RPMI8226 (cell line): ENCODE data around the gene TINAGL1.
"Not testable (repeated sequence)": the region's sequence is repeated elsewhere in the genome, so short reads cannot be mapped to it uniquely, and the experiment has no call there.

ENCODE experiments used
- DNase-seq: peaks from one replicate; pipeline ENCODE4 v3.0.0-alpha.2; 2015

Gene TINAGL1

DNA sequence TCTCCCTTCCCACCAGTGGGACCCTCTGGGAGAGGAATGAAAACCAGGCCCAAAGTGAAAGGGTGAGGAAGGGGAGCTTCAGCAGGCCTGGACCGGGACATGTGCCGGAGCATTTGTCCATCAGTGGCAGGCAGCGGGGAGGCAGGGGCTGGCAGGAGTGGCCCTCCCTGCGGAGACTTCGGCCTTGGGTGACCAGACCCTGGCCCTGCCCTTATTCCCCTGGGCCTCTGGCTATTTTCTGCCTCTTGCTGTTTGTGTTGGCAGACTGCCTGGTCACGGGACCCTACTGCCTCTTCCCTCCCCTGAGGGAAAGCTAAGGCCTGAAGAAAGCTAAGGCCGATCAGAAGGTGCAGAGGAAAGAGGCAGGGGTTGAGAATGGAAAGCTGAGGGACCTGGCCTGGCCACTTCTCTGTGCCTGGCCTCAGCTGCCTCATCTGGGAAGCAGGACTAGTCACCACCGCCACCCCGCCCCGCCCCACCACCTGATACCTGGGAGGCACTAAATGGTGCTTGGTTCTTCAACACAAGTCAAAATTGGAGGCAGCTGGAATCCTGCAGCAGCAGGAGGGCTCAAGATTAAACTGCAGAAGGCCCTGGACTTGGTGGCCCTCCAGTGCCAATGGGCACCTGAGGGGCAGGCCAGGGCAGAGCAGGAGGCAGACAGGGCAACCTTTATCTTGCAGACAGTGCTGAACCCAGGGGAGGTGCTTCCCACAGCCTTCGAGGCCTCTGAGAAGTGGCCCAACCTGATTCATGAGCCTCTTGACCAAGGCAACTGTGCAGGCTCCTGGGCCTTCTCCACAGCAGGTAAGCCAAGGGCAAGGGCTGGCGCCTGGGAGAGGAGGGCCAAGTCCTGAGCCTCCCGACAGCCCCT lies 7.9 kb downstream of the TINAGL1 start:
- peak; percentile 64 for DNase-seq

DNA sequence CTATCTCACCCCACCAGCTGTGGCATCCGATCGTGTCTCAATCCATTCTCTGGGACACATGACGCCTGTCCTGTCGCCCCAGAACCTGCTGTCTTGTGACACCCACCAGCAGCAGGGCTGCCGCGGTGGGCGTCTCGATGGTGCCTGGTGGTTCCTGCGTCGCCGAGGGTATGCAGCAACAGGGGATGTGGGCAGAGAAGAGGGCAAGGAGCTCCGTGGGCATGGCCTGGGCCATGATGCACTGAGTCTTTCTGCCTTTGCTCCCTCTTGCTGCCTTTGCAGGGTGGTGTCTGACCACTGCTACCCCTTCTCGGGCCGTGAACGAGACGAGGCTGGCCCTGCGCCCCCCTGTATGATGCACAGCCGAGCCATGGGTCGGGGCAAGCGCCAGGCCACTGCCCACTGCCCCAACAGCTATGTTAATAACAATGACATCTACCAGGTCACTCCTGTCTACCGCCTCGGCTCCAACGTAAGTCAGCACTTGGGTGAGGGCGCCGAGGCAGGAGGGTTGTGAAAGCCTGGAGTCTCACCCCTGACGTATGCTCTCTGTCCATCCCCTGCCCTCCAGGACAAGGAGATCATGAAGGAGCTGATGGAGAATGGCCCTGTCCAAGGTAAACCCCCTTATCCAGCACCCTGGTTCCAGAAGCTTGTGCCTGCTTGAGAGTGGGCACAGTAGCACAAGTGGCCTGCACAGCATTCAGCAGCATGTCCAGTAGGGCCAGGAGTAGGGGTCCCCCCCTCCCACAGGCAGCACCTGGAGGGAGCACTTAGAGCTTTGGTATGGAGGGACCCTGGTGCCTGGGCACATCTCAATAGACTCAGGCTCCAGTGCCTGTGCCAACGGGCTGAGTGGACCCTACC lies 8.8 kb downstream of the TINAGL1 start:
- DNase-seq = no peak

DNA sequence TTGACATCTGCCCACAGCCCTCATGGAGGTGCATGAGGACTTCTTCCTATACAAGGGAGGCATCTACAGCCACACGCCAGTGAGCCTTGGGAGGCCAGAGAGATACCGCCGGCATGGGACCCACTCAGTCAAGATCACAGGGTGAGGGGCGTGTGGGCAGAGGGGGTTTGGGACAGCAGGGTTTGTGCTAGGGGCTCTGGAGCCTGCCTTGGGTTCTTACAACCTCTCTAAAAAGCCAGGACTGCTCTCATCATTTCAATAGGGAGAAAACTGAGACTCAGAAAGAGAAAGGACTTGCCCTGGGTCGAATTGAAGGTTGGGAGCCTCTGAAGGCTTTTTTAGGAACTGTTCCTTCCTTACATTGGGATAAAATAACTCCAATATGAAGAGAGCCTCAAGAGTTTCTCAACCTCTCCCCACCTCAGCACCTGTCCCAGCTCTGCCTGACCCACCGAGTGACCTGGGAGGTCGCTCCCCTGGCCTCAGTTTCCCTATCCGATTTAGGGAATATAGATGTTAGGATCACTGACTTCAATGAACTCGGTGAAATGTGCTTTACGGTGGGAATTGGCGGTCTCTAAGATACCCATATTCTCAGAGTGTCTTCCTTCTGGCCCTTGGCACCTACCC lies 9.5 kb downstream of the TINAGL1 start:
- no peak for DNase-seq

DNA sequence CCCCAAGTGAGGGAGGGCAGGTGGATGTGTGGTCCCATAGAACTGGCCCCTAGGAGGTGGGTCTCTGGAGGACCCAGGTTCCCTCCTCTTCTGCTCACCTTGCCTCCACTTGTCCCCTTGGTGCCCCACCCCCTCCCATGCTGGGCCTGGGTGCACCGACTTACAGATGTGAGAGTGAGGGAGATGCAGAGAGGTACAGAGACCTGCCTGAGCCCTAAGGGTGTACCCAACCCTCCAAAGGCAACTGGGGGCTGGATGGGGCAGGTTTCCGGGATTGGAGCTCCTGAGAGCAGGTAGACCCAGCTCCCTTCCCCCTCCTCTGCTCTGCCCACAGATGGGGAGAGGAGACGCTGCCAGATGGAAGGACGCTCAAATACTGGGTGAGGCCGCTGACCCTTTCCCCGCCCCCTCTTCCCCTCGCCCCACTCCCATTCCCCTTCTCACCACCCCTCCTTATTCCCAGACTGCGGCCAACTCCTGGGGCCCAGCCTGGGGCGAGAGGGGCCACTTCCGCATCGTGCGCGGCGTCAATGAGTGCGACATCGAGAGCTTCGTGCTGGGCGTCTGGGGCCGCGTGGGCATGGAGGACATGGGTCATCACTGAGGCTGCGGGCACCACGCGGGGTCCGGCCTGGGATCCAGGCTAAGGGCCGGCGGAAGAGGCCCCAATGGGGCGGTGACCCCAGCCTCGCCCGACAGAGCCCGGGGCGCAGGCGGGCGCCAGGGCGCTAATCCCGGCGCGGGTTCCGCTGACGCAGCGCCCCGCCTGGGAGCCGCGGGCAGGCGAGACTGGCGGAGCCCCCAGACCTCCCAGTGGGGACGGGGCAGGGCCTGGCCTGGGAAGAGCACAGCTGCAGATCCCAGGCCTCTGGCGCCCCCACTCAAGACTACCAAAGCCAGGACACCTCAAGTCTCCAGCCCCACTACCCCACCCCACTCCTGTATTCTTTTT lies 10.3 kb downstream of the TINAGL1 start:
- no peak for DNase-seq

DNA sequence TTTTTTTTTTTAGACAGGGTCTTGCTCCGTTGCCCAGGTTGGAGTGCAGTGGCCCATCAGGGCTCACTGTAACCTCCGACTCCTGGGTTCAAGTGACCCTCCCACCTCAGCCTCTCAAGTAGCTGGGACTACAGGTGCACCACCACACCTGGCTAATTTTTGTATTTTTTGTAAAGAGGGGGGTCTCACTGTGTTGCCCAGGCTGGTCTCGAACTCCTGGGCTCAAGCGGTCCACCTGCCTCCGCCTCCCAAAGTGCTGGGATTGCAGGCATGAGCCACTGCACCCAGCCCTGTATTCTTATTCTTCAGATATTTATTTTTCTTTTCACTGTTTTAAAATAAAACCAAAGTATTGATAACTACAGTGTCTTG lies 11.0 kb downstream of the TINAGL1 start:
- DNase-seq = not testable (repeated sequence)

DNA sequence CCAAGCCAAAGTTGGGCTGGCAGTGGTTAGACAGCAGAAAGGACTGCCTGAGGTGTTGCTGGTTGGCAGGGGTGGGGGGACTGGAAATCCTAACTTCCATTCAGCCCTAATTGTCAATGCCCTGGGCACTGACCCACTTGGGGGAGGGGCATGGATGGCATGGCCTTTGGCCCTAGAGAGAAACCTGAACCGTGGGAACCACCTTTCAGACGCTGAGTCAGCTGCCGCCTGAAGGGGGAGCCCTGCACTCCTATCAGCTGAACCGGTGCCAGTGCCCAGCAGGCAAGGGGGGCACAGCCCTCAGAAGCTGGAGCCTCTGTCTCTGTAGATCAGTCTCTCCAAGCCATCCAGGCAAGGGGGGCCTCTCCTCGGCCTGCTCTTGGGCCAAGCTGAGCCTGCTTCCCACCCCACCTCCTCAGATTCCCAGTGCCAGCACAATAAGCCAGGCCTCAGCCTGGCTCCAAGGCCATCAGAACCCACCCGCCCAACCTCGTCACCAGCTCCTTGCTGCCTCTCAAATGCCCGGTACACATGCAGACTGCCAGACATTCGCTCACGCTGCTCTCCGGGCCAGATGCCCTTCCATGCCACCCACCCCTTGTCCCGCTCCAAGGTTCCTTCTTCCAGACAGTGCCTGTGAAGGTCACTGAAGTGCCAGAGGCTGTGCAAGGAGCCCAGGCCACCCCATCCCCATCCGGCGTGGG lies 11.6 kb downstream of the TINAGL1 start:
- DNase-seq = peak; percentile 78

DNA sequence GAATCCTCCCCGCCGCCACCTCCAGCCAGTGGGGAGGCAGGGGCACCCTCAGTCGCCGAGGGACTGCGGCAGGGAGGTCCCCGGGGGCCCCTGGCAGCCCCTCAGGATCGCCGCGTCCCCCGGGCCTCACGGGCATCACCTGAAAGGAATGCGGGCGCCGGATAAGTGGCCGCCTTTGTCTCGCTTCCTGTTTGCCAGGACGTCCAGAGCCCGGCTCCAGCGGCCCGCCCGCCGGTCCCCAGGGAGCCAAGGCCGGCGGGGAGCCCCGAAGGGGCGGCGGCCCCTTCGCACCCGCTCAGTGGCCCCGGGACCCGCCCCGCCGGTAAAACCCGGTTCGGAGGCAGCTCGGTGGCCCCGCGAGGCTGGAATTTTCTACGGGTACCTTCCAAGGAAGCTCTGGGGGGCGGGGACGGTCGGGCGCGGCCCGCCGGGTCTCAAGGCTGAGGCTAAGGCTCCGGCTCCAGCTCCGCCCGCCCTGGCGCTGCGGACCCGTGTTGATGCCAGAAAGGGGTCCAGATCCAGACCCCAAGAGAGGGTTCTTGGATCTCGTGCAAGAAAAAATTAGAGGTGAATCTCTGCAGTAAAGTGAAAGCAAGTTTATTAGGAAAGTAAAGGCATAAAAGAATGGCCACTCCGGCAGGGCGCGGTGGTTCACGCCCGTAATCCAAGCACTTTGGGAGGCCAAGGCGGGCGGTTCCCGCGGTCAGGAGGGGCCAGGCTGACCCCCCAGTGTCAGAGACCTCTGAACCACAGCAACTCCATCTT lies 12.6 kb downstream of the TINAGL1 start:
- no peak for DNase-seq

DNA sequence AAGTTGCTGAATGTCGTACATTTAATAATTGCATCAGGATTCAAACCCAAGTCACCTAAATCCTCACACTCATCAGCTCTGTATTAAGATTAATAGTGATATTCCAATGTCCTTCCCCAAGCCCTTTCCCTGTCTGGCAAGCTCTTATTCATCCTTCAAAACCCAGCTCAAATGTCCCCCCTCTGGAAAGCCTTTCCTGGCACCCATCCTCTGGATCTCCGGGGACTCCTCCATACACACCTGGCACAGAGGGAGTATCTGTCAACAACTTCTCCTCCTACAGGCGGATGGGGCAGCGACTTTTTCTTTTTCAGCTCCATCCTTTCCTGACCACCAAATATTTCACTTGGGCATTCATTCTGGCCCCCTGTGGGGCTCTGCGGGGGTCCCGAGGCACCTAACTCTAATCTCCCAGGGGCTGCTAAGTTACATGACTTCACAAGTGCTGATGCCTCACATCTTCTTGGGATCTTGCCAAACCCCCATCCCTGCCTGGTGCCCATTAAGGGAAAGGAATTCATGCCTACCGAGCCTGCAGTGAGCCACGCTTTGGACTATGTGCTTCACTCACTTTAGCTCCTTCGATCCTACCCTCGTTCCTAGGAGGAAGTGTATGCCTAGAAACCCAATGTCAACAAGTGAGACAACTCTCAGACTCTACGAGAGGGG lies 15.2 kb downstream of the TINAGL1 start:
- DNase-seq = peak; percentile 38

DNA sequence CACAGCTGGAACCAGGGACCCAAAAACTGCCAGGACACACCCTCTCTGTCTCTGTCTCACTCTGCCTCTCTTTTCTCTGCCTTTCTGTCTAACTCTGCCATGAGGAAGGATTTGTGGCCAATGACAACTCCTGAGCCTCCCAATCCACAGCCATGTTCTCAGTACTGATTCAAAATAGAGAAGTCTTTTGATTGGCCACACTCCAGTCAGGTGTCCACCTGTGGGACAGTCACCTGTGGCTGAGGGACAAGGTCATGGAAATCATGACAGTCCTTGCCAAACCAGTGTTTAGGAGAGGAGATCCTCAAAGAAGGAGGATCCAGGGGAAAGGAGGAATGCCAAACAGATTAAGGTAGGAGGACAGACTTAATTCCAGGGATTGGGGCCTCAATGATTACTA lies 15.8 kb downstream of the TINAGL1 start:
- no peak for DNase-seq

DNA sequence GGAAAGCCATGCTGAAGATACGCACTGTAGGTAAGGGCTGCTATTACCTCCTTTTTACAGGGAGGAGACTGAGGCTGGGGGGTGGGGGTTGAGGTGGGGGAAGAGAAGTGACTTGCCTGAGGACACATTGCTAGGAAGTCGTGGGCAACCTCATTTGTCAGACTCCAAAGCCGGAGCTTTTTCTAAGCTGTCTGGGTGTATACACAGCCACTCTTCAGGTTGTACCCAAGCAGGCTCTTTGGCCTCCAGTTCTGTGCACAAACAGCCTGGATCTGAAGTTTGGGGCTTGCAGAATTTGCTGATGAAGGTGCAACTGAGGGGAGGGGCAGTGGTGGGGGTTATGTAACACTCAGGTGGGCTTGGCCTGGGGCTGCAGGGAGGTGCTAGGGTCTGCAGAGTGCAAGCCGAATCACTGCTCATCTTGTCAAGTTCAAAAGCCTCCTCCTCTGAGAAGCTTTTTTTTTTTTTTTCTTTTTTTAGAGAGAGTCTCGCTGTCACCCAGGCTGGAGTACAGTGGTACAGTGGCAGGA lies 16.9 kb downstream of the TINAGL1 start:
- no peak for DNase-seq

DNA sequence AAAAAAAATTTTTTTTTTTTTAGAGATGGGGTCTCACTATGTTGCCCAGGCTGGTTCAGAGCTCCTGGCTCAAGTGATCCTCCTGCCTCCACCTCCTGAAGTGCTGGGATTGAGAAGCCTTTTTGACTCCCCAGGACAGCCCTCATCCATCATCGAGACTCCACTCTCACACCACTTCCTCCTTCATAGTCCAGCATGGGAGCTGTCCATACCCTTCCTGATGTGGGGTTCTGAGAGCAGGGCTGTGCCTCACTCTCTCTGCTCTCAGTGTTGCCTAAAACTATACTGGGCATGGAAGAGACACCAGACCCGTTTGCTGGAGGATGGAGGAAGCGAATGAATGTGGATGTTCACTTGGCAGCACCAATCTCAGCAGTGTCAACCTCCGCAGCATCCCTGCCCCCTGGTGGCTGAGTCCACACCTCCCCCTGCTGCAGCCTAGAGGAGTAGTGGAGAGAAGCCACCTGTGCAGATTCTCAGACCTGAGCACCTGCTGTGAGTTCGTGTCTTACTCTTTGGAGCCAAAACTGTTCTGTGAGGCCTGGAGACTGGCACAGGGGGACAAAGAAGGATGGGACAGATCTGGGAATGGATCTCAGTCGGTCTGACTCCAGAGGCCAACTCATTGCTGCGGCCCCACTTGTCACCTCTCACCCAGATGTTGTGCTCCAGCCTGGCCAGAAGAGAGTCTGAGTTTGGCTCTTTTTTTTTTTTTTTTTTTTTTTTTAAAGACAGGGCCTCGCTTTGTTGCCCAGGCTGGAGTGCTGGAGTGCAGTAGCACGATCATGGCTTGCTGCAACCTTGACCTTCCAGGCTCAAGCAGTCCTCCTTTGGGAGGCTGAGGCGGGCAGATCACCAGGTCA lies 17.7 kb downstream of the TINAGL1 start:
- DNase-seq = peak; percentile 90

DNA sequence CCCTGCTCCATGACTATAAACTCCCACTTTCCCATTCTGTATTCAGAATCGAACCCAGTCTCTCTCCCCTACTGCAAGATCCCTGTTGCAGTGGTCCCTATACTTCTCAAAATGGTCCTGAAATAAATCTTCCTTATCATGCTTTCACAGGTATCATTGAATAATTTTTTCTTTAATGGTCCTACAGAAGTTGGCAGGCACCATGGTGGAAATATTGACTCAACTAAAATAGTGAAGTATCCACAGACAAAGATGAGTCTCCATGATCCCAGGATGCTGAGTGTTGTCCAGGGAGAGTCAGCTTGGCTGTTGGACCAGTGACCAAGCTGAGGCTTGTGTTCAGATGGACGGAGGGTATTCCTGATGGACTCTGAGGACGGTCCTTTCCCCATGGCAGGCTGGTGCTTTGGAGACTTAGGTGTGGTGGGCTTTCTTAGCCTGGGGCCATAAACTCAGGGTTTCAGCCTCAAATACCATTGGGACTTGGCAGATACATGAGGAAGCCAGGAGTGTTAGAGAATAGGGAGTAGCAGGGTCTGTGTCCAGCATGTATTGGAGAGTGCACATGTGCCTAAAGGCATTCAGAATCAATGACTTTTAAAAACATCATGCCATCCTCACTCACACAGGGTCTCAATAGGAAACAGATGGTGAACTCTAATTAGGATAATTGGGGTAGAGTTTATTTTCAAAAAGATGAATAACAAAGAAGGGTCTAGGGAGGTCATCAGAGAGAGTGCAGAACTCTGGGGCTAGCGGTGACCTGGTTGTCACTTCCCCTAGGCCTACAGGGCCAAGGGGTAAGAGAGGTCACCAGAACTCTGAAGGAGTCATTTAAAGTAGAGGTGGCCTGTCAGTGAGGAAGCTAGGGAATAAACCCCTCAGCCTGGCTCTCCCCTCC lies 19.8 kb downstream of the TINAGL1 start:
- no peak for DNase-seq

DNA sequence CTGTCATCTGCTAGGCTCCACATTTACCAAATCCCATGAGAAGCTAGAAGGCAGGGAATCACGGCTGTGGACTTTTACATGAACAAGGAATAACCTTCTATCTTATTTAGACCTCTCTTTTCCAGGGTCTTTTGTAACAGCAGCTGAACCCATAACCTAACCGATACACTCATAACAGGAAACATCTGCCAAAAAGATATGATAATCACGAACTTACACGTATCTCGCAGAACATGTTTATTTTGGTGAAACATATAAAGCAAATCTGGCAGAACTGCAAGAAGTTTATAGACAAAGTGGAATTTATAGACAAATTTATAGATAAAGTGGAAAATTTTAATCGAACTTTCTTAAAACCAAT lies 20.4 kb downstream of the TINAGL1 start:
- no peak for DNase-seq

DNA sequence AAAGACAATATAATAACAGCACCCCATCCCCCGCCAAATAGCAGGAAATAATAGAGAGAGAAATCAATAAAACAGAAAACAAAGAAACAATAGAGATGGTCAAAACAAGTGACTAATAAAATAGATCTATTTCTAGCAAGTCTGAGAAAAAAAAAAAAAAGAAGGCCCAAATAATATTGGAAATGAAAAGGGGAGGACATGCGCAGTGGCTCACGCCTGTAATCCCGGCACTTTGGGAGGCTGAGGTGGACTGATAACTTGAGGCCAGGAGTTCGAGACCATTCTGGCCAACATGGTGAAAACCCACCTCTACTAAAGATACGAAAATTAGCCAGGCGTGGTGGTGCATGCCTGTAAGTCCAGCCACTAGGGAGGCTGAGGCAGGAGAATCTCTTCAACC lies 22.7 kb downstream of the TINAGL1 start:
- DNase-seq = no peak

DNA sequence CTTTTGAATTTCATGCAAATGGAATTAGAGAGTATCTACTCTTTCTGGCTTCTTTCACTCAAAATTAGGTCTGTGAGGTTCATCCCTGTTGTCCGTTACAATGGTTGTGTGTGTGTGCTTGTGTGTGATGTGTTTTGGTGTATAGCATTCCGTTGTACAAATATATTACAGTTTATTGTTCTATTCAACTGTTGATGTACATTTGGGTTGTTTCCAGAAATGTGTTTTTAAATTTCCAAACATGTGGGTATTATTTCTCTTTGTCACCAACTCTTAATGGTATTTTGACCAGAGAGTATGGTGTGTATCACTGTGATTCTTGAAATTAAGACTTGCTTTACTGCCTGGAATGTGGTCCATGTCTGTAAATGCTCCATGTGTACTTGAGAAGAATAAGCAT lies 24.3 kb downstream of the TINAGL1 start:
- no peak for DNase-seq

DNA sequence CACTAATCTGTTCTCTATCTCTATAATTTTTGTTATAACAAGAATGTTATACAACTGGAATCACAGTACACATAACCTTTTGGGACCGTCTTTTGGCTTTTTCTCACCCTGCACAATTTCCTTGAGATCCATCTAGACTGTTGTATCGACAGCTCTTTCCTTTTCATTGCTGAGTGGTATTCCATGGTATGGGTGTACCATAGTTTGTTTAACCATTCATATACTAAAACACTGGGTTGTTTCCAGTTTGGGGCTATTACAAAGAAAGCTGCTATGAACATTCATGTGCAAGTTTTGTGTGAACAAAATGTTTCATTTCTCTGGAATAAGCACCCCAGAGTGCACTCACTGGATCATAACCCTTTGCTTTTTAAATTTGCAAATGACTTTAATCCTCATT lies 25.8 kb downstream of the TINAGL1 start:
- no peak for DNase-seq

DNA sequence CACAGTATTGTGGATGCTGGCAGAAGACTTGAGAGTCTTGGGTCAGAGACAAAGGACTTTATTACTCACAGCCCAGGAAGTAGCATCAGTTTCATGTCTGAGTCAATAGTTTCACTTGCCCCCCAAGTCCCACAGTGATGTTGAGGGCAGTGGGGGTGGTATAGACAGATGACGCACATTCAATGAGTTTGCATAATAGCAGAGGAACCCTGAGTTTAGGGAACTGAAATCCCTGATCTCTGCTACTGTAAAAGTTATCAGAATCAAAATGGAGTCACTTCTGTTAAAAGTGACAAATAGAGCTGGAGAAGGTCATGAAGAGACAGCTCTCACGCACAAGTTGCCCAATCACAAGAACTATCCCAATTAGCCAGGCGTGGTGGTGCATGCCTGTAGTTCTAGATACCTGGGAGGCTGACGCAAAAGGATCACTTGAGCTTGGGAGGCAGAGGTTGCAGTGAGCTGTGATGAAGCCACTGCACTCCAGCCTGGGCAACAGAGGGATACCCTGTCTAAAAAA lies 29.7 kb downstream of the TINAGL1 start:
- DNase-seq = peak; percentile 87

DNA sequence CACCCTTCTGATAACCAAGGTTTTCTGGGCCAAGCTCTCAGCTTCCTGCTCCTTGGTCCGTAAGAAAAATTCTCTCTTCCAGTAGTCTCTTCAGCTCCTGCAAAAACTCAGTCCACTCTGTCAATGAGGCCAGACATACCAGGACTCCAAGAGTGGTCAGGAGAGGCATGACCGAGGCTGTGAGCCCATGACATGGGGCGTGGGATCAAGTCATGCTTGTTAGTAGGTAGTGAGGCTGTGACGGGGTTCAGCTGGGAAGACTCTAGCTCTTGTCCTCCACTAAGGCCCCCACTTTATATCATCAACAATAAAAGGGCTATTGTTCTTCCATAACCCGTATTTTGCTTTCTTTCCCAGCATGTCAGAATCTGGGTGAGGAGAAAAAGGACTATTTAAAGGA lies 31.0 kb downstream of the TINAGL1 start:
- DNase-seq = no peak
